Epithelial cell of alveolus of lung (primary cell): Measurements from ENCODE around the gene ARHGAP22. TPM values are rescaled to one million over a fixed set of nuclear protein-coding genes. Genes with fewer than 3 reads are reported as not detected.

Source experiments
- total RNA-seq: library from RNA; depleted of rRNA; stranded (reverse); fragments of >200 nt; gene quantifications from 2 replicates; pipeline ENCODE4 v1.2.1, GENCODE V29; 2015

ARHGAP22 gene
- 6.7 and 31.0 TPM in 2 replicates for total RNA-seq

GRCh38 chr10:48604991-48605508 lies at the start of gene ARHGAP22:
TSS of gene ARHGAP22 (minus strand) at chr10:48605073. CDS start at chr10:48604796, 277 bp downstream.

Other genes starting within 250 kb of the ARHGAP22 start
- not detected in 2 replicates for gene WDFY4, start 79.8 kb upstream of the ARHGAP22 start, total RNA-seq